Epithelial cell of prostate (primary cell): Measurements from ENCODE around the gene RALB.

ENCODE experiments used
- DNase-seq: peaks from one replicate; pipeline ENCODE4 v3.0.0-alpha.2; 2011; ENCODE audit warnings: low read depth, low spot score
- H3K27ac ChIP-seq: fragments of 450-650 bp; 2 replicates; pipeline ENCODE4 v1.5.1; 2017; ENCODE audit warnings: mild to moderate bottlenecking

RALB gene

DNA sequence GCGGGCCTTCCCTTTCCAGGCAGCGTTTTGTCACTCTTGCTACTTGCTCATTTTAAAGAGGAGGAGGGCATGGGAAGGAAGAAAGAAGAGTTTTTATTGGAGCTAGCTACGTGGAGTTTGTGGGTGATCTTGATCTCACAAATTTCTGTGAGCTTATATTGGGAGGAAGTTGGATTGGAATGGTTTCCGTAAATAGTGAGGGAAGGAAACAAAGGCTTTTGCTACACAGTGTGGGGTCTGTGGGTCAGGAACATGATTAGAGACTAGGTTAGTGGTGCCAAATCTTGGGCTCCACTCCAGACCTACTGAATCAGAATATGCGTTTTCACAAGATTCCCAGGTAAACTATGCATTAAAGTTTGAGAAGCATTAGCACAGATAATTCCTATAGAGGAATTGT, 8.1 kb downstream of the RALB start:
- no peak overlapping the region for H3K27ac ChIP-seq
- DNase-seq: no peak

DNA sequence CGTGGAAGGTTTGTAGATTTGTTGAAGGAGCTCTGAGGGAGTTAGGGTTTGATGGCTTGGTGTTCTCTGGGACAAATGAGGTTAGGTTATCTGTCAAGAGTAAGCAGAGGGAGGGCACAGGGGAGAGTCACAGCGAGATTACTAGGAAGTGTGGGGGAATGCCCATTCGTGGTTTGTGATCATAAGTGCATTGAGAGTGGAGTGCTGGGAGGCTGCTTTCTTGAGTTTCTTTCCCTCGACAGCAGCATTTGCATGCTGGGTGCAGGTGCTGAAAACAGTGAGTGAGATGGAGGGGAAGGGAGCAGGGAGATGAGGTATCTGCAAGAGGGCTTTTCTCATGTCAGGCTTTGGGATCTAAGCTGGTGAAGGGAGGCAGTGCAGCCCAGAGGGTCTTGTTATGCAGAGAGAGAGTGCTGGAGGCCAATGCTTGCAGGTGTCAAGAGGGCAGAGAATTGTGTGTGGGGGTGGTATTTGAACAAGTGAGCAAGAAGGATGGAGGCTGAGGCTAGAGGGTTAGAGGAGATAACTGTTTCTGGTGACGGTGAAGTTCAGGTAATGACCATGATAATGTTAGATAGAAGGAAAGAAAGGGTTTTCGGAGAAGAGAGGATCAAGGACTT, 8.8 kb downstream of the RALB start:
- H3K27ac ChIP-seq: no peak overlapping the region
- DNase-seq: no peak

DNA sequence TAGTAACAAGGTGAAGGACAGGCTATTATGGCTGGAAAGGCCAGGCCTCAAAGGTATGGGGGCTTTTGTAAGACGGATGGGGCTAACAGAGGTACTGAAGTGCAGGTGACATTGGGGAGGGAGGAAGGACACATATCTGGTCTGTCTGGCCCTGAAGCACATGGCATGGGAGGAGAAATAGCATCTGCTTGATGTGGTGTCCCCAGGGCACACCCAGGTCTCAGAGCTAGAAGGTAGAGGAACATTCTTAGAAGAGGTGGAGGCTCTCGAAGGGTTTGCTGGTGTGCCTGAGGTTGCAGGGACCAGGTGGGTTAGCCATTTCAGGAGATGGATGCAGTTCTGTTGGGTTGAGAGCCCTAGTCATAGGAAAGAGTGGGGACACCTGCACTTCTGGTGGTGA, 9.5 kb downstream of the RALB start:
- H3K27ac ChIP-seq: peak overlapping the region; percentile 16
- no peak for DNase-seq

DNA sequence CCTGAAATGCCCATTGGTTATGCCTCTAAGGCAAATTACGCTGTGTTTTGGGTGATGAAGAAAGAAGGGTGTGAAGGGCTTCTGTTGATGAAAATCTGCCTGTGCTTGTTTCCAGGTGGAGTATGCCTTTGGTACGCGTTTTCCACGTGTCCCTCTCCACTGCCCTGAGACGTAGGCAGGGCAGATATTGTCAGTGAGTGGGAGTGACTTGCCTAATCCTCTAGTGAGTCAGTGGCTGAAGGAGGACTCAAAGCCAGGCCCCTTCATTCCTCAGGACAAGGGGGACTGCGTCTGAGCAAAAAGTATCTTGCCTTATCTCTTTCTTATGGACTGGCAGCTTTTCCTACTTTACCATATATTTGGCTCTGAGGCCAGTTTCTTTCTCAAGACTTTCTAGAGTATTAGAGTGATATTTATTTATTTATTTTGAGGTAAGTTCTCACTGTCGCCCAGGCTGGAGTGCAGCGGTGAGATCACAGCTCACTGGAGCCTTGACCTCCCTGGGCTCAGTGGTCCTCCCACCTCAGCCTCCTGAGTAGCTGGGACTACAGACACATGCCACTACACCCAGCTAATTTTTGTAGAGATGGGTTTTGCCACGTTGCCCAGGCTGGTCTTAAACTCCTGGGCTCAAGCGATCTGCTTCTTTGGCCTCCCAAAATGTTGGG, 10.2 kb downstream of the RALB start:
- DNase-seq: no peak
- H3K27ac ChIP-seq: peak overlapping the region; percentile 16

DNA sequence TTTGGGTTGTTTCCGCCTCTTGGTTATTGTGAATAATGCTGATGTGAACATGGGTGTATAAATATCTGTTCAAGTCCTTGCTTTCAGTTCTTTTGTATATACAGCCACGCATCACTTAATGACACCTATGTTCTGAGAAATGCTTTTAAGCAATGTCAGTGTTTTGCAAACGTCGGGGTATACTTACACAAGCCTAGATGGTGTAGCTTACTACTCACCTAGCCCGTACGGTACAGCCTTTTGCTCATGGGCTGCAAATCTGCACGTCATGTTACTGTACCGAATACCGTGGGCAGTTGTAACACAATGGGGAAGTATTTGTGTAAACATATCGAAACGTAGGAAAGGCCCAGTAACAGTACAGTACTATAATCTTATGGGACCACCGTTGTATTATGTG, 12.4 kb downstream of the RALB start:
- DNase-seq: no peak
- H3K27ac ChIP-seq: no peak overlapping the region

DNA sequence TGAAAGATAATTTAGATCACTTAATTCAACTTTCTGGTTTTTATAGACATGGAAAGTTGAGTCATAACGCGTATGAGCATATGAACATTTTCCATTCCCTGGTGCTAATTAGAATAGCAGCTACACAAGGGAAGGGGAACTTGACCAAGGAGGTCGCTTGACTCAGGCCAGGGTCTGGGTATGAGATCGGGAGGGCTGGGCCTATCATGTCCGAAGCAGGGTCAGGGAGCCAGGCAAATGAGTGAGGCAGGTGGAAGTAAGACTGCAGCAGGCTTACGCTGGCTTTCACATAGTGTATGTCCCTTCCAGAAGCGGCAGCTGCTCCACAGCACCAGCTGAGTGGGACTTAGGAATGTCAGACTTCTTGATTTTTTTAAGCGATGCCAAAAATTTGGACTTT, 14.7 kb downstream of the RALB start:
- no peak for DNase-seq
- no peak overlapping the region for H3K27ac ChIP-seq

DNA sequence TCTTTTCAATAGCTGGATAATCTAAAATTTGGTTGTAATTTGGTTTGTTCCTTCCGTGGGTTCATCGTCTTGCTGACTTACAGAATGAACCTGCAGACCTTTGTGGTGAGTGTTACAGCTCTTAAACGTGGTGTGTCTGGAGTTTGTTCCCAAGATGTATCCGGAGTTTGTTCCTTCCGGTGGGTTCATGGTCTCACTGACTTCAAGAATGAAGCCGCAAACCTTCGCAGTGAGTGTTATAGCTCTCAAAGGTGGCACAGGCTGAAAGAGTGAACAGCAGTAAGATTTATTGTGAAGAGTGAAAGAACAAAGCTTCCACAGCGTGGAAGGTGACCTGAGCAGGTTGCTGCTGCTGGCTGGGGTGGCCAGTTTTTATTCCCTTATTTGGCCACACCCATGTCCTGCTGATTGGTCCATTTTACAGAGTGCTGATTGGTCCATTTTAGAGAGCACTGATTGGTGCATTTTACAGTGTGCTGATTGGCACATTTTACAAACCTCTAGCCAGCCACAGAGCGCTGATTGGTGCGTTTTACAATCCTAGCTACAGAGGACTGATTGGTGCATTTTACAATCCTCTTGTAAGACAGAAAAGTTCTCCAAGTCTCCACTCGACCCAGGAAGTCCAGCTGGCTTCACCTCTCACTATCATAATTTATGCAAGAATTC, 16.6 kb downstream of the RALB start:
- no peak overlapping the region for H3K27ac ChIP-seq
- no peak for DNase-seq

DNA sequence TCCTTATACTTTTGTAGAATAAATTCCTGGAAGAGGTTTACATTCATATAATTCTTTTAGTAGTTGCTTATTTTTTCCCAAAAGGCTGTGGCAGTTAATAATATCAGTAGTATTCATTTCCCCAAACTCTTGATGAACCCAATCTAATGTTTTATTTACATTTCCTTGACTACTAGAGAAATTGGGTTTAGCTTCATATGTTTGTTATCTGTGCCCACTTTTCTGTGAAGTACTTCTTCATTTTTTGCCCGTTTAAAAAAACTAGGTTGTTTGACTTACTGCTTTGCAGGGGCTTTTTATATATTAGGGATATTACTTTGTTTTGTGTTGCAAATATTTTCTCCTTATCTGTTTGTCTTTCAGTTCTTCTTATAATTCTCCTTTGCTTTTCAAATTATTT, 17.2 kb downstream of the RALB start:
- no peak overlapping the region for H3K27ac ChIP-seq
- no peak for DNase-seq

DNA sequence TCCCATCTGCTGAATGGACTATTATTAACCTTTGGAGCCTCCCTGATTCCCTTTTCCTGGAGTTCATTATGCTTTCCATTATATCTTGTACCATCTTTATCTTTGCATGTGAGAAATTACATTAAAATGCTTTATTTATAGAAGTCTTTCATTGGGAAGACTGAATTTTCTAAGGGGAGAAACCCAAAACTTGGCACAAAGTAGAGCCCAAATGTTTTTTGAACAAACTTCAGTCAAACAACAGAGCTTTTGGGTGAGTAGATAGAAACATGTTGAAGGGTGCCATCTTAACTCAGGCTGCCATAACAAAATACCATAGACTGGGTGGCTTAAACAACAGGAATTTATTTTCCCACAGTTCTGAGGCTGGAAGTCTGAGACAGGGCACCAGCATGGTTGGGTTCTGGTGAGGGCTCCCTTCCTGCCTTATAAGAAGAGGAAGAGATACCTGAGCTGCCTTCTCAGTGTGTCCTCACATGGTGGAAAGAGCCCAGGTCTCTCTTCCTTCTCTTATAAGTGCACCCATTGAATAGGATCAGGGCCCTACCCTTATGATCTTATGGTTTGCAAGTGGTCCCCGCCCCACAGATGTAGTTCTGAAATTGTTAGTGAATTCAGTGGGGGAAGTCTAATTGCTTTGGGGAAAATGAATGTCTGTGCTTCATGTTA, 19.2 kb downstream of the RALB start:
- H3K27ac ChIP-seq: no peak overlapping the region
- no peak for DNase-seq

DNA sequence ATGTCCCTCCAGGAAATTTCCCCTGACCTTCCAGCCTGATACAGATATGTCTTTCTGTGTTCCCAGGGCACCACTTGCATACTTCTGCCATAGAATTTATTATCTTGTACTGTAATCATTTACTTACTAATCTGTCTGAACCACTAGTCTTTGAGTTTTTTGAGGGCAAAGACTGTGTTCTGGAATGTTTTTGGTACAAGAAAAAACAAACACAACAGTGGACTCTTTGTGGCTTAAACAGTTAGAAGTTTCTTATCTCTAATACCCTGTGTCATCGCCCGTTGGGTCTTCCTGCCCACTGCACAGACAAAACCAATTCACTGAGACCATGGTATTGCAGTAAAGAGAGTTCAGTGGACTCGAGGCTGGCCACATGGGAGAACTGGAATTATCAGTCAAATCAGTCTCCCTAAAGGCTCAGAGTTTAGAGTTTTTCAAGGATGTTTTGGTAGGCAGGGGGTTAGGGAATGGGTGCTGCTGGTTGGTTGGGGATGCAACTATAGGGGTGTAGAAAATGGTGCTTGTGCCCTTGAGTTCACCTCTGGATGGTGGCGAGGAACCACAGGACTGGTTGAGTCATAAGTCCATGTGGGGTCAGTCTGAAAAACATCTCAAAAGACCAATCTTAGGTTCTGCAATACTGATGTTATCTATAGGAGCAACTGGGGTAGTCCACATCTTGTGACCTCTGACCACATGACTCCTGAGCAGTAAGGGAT, 20.3 kb downstream of the RALB start:
- no peak for DNase-seq
- H3K27ac ChIP-seq: no peak overlapping the region

DNA sequence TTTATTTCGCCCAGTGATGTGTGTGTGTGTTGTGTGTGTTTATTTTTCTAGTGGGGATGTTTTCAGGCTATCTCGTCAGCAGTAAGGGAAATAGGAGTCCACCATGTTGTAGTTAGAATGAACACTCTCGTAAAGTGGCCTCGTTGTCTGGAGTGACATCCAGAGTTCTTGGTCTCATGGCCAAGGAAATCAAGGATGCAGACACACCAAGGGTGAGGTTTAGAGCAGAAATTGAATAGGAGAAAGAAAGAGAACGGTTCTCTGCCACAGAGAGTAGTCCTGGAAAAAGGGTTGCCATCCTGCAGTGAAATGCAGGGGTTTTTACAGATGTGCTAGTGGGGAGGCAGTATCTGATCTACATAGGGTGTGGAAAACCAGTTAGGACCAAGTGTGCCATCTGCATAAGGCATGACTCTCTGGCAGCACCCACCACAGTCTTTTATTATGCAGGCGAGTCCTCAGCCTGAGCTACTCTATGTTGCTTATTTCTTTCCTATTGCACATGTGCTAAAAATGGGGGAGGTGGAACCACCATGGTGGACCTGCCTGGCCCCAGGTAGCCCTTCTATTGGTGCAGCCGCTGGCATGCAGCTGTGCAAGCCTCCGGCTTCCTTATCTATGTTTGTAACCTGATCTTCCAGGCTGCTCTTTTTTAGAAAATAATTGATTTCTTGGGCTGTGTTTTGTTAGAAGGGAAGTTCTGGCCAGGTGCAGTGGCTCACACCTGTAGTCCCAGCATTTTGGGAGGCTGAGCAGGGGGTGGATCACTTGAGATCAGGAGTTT, 23.2 kb downstream of the RALB start:
- no peak overlapping the region for H3K27ac ChIP-seq
- DNase-seq: no peak

DNA sequence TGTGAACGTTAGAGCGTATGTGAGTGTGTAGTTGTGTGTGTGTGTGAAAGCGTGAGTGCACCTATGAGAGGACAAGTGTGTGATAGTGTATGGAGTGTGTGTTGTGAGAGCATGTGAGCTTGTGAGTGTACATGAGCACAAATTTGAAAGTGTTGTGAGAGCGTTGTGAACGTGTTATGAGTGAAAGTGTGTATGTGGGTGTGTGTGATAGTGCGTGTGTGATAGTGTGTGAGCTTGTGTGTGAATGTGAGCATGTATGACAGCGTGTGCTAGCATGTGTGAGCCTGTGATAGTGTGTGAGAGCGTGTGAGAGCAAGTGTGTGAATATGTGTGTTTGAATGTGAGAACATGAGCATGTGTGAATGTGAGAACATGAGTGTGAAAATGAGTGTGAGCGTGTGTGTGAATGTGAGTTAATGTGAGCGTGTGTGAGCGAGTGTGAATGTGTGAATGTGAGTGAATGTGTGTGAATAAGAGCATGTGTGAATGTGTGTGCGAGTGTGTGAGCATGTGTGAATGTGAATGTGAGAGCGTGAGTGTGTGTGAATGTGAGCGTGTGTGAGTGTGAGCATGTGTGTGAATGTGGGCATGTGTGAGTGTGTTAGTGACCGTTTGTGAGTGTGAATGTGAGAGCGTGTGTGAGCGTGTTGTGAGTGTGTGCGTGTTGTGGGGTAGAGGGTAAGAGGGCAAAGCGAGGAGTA, 25.0 kb downstream of the RALB start:
- no peak overlapping the region for H3K27ac ChIP-seq
- DNase-seq: no peak

DNA sequence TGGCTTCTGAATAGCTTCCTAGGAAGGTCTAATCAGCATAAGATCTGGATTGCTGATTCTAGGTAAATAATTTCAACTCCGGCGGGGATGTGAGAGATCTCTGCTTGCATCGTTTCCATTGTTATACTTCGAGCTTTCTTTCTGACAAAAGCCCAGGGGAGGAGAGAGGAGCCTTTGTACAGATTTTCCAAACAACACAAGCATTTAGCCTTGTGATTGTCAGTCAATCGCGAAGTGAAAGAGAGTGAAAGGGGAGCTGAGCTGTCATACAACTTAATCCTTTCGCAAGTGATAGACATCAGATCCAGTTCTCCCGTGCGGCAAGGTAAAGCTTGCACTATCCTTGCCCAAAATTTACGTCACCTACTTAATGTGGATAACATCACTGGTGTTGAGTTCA, 26.2 kb downstream of the RALB start:
- no peak for DNase-seq
- no peak overlapping the region for H3K27ac ChIP-seq

DNA sequence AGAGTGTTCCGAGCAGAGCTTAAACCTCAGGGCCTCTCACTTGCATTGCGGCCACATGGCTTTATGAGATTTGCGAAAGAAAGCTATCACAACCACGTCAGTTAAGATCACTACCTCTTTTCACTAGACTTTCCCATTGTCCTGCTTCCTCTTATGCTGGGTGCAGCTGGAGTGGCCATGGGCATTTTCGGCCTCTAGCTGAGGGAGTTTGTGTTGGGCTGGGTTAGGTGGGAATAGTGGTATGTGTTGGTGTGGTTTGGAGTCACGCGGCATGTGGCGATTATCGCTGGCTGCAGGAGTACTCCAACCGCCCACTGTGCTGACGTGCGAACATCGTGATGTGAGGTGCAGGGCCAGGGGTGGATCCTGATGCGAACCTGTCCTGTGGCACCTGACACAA, 27.1 kb downstream of the RALB start:
- no peak for DNase-seq
- no peak overlapping the region for H3K27ac ChIP-seq

DNA sequence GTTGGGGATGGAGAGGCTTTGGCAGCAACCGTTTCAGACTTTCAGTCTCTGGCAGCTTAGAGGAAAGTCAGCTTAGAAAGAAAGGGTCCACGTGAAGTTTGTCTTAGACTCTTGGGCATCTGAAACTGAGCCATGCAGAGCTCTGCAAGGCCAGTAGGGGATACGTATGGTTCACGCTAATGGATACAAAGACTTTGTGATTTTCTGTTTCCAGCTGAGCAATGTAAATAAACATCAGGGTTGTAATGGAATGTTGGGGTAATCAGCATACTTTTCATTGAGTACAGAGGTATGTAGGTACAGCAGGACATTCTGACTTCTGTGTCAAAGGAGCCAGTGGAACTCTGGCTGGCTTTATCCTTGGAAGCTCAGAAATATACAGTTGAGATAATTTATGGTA, 31.0 kb downstream of the RALB start:
- DNase-seq: no peak
- H3K27ac ChIP-seq: no peak overlapping the region

DNA sequence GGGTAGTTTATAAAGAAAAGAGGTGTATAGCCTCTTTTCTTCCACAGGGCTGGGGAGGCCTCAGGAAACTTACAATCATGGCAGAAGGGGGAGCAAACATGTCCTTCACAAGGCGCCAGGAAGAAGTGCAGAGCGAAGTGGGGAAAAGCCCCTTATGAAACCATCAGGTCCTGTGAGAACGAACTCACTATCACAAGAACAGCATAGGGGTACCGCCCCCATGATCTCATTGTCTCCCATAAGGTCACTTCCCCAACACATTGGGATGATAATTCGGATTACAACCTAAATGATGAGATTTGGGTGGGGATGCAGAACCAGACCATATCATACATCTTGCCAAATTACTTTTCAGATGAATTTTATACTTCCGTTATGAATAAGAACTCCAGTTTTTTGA, 32.4 kb downstream of the RALB start:
- H3K27ac ChIP-seq: no peak overlapping the region
- DNase-seq: no peak

DNA sequence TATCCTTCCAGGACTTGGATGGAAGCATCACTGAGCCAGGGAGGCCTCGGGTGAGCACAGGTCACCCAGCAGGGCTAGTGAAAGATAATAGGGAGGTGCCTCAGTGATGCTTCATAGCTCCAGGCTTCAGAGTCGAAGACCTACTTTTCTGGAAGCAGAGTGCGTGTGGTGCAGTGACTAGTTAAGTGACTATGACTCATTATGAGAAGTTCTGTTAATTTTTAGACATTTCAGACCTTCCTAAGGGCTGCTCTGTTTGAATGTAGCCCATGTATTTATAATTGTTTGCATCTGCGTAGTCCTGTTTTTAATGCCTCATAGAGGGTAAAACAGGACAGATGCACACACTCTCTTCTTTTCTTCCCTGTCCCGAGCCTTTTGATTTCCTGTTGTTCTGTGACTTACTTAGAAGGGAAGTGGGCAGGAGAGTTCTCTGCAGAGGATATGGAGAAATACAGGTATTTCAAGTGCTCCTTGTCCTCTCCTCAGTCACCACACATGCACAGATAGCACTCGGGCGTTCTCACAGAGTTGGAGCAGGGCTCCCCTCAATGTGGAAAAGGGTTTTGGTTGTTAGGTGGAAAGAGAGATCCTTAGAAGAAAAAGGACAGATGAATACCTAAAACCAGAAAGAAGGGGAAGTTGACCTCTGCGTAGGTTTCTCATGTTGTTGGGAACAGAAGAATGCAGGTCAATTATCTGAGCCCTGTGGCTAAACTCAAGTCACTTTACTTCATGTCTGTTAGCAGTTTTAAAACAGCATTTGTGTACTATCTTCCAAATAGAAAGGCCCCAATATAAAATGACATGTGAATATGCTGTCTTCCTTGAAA, 34.7 kb downstream of the RALB start:
- peak overlapping the region; percentile 60 for H3K27ac ChIP-seq
- DNase-seq: peak; percentile 68

DNA sequence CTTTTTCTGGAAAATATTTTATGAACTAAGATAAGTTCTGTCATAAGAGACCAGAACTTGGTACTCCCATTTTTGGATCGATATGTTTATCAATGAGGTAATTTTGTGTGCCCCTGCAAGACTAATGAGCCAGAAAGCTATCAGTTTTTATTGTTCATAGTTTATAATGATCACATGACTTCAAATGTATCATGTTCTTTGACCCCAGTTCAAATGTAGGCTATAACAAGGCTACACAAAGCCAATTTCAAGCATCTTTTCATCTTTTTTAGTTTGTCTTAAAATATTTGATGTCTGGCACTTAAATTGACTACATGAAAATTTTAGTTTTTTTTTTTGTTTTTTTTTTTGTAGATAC, 35.3 kb downstream of the RALB start:
- peak overlapping the region; percentile 60 for H3K27ac ChIP-seq
- no peak for DNase-seq
